ENCODE data around the gene CXCL17.
"Not testable (repeated sequence)": the region's sequence is repeated elsewhere in the genome, so short reads cannot be mapped to it uniquely, and the experiment has no call there.

DNA sequence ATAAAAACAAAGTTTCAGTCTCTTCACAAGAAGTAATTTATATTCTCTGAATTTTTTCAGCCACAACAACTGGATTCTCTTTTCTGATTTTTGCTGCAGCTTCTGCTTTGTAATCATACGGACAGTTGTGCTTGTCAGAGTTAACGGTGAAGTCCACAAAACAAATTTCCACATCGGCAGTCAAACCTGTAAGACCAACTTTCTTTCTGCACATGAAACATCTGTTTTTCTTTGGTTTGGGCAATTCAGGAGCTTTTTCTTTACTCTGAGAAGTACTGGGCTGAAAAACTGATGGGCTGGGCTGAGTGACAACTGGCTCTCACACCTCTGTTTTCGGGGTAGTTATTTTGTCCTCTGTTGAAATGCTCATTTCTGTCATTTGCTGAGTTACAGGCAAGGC, 42.3 kb upstream of the CXCL17 start:
- TF ChIP-seq, protein P1, sequence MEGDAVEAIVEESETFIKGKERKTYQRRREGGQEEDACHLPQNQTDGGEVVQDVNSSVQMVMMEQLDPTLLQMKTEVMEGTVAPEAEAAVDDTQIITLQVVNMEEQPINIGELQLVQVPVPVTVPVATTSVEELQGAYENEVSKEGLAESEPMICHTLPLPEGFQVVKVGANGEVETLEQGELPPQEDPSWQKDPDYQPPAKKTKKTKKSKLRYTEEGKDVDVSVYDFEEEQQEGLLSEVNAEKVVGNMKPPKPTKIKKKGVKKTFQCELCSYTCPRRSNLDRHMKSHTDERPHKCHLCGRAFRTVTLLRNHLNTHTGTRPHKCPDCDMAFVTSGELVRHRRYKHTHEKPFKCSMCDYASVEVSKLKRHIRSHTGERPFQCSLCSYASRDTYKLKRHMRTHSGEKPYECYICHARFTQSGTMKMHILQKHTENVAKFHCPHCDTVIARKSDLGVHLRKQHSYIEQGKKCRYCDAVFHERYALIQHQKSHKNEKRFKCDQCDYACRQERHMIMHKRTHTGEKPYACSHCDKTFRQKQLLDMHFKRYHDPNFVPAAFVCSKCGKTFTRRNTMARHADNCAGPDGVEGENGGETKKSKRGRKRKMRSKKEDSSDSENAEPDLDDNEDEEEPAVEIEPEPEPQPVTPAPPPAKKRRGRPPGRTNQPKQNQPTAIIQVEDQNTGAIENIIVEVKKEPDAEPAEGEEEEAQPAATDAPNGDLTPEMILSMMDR (conservative IDR thresholded peaks at IDR 0.05 in 1 of 2, IDR thresholded peaks at IDR 0.05 in 1 of 2; ENCODE audit: extremely low read depth in 1 of 2, insufficient read depth in 1 of 2, low read depth in 1 of 2, low read length in 2 of 2): not testable (repeated sequence)
- not testable (repeated sequence) for TF ChIP-seq EZH2 (IDR thresholded peaks at IDR 0.05; ENCODE audit: borderline replicate concordance, low read length)

All from mammary epithelial cell (primary cell).